ENCODE data around the gene COLQ.

DNA sequence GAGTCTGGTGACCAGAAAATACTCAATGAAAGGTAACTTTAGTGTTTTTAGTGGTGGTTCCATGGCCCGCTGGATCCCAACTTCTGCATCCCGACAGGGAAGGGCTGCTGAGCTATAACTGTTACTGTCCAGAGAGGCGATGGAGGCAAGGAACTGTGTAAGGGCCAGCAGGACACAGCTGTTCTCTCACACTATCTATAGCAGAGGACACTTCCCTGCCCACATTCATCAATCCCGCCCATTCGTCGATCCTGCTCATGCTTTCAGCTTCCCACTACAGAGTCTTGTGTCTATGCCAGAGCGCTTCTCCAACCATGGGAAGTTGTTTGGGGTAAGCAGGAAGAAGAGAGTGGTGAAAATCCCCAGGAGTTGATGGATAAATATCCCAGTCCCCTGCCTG is 8.4 kb downstream of the COLQ start:
- TF ChIP-seq, protein P1, sequence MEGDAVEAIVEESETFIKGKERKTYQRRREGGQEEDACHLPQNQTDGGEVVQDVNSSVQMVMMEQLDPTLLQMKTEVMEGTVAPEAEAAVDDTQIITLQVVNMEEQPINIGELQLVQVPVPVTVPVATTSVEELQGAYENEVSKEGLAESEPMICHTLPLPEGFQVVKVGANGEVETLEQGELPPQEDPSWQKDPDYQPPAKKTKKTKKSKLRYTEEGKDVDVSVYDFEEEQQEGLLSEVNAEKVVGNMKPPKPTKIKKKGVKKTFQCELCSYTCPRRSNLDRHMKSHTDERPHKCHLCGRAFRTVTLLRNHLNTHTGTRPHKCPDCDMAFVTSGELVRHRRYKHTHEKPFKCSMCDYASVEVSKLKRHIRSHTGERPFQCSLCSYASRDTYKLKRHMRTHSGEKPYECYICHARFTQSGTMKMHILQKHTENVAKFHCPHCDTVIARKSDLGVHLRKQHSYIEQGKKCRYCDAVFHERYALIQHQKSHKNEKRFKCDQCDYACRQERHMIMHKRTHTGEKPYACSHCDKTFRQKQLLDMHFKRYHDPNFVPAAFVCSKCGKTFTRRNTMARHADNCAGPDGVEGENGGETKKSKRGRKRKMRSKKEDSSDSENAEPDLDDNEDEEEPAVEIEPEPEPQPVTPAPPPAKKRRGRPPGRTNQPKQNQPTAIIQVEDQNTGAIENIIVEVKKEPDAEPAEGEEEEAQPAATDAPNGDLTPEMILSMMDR (IDR thresholded peaks at IDR 0.05) = no peak
- TF ChIP-seq TCF7L2 (IDR thresholded peaks at IDR 0.05; ENCODE audit: low read depth, low read length) (no peak), POLR2AphosphoS5 (IDR thresholded peaks at IDR 0.05; ENCODE audit: low read depth, low read length) (no peak)
- TF ChIP-seq, protein P2, sequence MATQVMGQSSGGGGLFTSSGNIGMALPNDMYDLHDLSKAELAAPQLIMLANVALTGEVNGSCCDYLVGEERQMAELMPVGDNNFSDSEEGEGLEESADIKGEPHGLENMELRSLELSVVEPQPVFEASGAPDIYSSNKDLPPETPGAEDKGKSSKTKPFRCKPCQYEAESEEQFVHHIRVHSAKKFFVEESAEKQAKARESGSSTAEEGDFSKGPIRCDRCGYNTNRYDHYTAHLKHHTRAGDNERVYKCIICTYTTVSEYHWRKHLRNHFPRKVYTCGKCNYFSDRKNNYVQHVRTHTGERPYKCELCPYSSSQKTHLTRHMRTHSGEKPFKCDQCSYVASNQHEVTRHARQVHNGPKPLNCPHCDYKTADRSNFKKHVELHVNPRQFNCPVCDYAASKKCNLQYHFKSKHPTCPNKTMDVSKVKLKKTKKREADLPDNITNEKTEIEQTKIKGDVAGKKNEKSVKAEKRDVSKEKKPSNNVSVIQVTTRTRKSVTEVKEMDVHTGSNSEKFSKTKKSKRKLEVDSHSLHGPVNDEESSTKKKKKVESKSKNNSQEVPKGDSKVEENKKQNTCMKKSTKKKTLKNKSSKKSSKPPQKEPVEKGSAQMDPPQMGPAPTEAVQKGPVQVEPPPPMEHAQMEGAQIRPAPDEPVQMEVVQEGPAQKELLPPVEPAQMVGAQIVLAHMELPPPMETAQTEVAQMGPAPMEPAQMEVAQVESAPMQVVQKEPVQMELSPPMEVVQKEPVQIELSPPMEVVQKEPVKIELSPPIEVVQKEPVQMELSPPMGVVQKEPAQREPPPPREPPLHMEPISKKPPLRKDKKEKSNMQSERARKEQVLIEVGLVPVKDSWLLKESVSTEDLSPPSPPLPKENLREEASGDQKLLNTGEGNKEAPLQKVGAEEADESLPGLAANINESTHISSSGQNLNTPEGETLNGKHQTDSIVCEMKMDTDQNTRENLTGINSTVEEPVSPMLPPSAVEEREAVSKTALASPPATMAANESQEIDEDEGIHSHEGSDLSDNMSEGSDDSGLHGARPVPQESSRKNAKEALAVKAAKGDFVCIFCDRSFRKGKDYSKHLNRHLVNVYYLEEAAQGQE (IDR thresholded peaks at IDR 0.05; ENCODE audit: insufficient read depth in 1 of 2, low read depth in 2 of 2, low read length in 1 of 2) = no peak
